Progenitor cell of endocrine pancreas (in vitro differentiated cells): ENCODE results near the gene VSIR. TPM values are rescaled to one million over a fixed set of nuclear protein-coding genes. Genes with fewer than 3 reads are reported as not detected.

Experiments used
- DNase-seq: peaks from one replicate; pipeline ENCODE4 v3.0.0; 2021; ENCODE audit warnings: low spot score; ENCODE audit not compliant: unreplicated experiment
- H3K27ac Mint-ChIP-seq: 2 replicates; pipeline ENCODE4 v1.8.0; 2021; ENCODE audit warnings: mild to moderate bottlenecking, moderate library complexity, mixed read lengths
- H3K27me3 Mint-ChIP-seq: 2 replicates; pipeline ENCODE4 v1.8.0; 2021; ENCODE audit warnings: mixed read lengths
- H3K36me3 Mint-ChIP-seq: 2 replicates; pipeline ENCODE4 v1.8.0; 2022; ENCODE audit warnings: mixed read lengths; ENCODE audit not compliant: insufficient read depth
- H3K4me1 Mint-ChIP-seq: 2 replicates; pipeline ENCODE4 v1.8.0; 2021; ENCODE audit warnings: low read depth, mixed read lengths
- H3K4me3 Mint-ChIP-seq: 2 replicates; pipeline ENCODE4 v1.8.0; 2021; ENCODE audit warnings: low read depth, mild to moderate bottlenecking, moderate library complexity, mixed read lengths
- H3K9me3 Mint-ChIP-seq: 2 replicates; pipeline ENCODE4 v1.8.0; 2021; ENCODE audit warnings: low read depth, mixed read lengths
- total RNA-seq: library from RNA; stranded (reverse); gene quantifications from 2 replicates; pipeline ENCODE4 v1.2.1, GENCODE V29; 2021
- TF ChIP-seq, protein P1 (sequence below): fragments of 200-600 bp; sonication (generic); IDR thresholded peaks from one replicate; pipeline ENCODE4 v1.5.0; 2021; ENCODE audit warnings: antibody characterized with exemption, mild to moderate bottlenecking; ENCODE audit not compliant: unreplicated experiment

VSIR gene
- total RNA-seq, 1 donor from 2014 or later: 2.6 TPM

DNA sequence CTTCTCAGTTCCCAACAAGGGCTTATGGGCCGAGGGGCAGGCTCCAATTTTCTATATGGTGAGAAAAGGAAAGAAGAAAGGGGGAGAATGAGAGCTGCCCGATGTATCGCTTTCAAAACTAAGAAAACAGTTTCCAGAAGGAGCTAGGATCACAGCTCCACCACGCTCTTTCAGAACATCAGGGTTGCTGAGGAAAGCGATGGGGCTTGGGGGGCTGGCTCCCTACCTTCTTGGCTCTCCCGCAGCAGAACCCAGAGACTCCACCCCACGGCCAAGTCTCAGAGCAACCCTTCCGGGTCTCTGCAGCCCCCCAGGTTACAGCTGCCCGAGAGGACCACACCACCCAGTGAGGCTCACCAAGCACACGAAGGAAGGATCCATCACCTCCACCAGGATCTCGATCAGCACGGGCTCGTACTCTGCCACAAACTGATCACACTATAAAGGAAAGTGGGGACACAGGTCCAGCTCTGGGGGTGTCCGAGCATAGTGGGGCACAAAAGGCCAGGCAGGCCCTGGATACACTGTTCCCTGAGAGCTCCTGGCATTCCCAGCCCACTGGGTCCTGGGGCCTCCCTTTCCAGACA lies 45.4 kb upstream of the VSIR start:
- Mint-ChIP-seq H3K27me3 (no peaks in the 10 kb centered on the region), H3K36me3 (peaks cover 20% of the 10 kb centered on the region), H3K4me1 (no peaks in the 10 kb centered on the region), H3K27ac (no peak overlapping the region), H3K4me3 (no peak overlapping the region), H3K9me3 (no peaks in the 10 kb centered on the region)
- TF ChIP-seq, protein P1, sequence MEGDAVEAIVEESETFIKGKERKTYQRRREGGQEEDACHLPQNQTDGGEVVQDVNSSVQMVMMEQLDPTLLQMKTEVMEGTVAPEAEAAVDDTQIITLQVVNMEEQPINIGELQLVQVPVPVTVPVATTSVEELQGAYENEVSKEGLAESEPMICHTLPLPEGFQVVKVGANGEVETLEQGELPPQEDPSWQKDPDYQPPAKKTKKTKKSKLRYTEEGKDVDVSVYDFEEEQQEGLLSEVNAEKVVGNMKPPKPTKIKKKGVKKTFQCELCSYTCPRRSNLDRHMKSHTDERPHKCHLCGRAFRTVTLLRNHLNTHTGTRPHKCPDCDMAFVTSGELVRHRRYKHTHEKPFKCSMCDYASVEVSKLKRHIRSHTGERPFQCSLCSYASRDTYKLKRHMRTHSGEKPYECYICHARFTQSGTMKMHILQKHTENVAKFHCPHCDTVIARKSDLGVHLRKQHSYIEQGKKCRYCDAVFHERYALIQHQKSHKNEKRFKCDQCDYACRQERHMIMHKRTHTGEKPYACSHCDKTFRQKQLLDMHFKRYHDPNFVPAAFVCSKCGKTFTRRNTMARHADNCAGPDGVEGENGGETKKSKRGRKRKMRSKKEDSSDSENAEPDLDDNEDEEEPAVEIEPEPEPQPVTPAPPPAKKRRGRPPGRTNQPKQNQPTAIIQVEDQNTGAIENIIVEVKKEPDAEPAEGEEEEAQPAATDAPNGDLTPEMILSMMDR: no peak
- DNase-seq: no peak

DNA sequence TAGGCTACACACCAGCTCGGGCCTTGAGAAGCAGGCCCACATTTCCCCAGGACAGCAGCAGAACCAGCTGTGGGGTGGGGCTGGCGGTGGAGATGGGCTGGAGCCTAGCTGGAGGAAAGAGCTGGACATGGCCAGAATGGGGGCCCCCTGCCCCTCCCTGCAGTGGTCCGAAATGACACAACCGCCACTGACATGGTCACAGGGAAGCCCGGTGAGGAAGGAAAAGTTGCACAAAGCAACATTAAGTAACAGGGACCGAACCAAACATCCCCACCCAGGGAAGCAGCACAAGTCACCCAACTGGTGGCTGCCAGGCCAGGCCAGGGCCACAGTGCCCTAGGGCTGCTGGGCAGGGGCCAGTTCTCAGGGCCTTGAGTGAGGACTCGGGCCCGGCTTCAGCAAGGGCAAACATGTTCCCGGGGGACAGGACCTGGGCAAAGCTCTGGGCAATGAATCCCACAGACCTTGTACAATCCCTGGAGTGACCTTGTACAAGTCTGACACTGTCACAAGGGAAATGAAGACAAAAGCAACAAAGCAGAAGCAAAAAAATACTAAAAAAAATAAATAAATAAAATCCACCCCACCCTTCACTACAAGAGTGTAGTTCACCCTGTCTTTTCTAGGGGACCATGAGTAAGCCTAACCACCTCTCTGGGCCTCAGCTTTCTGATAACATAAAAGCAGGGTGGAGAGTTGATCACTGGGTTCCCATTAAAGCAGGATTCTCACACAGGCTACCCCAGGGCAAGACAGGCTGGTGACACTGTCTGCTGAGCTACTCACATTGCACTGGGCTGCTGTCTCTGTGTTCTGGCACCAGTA lies 44.7 kb upstream of the VSIR start:
- H3K27ac Mint-ChIP-seq: no peak overlapping the region
- no peaks in the 10 kb centered on the region for H3K9me3 Mint-ChIP-seq
- no peak overlapping the region for H3K4me3 Mint-ChIP-seq
- no peaks in the 10 kb centered on the region for H3K4me1 Mint-ChIP-seq
- H3K27me3 Mint-ChIP-seq: no peaks in the 10 kb centered on the region
- no peak for DNase-seq
- TF ChIP-seq, protein P1: no peak
- H3K36me3 Mint-ChIP-seq: peaks cover 20% of the 10 kb centered on the region

DNA sequence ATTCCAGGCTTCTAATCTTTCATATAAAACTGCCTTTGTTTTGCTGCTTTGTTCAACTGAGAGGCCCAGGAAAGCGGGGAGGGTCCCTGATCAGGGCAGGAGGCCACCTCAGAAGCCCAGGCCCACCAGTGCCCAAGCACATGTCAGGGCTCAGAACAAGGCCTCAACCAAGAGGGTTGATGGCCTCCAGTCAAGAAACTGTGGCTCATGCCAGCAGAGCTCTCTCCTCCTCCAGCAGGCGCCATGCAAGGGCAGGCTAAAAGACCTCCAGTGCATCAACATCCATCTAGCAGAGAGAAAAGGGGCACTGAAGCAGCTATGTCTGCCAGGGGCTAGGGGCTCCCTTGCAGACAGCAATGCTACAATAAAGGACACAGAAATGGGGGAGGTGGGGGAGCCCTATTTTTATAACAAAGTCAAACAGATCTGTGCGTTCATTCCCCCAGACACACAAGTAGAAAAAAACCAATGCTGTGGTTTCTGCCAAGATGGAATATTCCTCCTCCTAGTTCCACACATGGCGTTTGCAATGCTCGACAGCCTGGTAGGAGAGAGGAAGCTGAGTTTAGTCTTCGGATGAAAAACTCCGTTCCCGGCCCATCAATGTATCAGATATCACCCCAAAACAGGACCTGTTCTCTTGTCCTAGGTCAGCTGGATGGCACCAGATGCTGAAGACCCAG lies 43.8 kb upstream of the VSIR start:
- TF ChIP-seq, protein P1: no peak
- Mint-ChIP-seq H3K36me3 (peaks cover 20% of the 10 kb centered on the region), H3K4me1 (no peaks in the 10 kb centered on the region), H3K9me3 (no peaks in the 10 kb centered on the region), H3K27ac (no peak overlapping the region), H3K4me3 (no peak overlapping the region), H3K27me3 (no peaks in the 10 kb centered on the region)
- DNase-seq: no peak

DNA sequence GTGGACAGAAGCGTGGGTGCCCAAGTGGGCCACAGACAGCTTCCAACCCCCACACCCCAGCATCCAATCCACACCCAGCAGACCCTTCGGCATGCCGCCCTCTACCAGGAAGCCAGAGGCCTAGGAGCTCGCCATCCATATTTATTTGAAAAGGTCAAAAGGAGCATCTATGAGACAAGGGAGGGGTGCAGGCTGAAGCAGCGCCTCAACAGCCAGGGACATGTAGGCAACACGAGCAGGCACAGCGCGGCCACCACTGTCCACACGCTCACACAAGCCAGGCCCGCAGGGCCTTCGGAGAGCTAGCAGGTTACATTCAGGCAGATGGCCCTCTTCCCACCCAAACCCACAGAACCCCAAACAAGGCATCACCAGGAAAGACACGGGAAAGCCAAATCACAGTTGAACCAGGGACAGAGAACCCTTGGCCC lies 43.1 kb upstream of the VSIR start:
- H3K4me1 Mint-ChIP-seq: no peaks in the 10 kb centered on the region
- H3K4me3 Mint-ChIP-seq: no peak overlapping the region
- H3K9me3 Mint-ChIP-seq: no peaks in the 10 kb centered on the region
- H3K27me3 Mint-ChIP-seq: no peaks in the 10 kb centered on the region
- H3K36me3 Mint-ChIP-seq: peaks cover 20% of the 10 kb centered on the region
- TF ChIP-seq, protein P1: no peak
- no peak overlapping the region for H3K27ac Mint-ChIP-seq
- DNase-seq: no peak

DNA sequence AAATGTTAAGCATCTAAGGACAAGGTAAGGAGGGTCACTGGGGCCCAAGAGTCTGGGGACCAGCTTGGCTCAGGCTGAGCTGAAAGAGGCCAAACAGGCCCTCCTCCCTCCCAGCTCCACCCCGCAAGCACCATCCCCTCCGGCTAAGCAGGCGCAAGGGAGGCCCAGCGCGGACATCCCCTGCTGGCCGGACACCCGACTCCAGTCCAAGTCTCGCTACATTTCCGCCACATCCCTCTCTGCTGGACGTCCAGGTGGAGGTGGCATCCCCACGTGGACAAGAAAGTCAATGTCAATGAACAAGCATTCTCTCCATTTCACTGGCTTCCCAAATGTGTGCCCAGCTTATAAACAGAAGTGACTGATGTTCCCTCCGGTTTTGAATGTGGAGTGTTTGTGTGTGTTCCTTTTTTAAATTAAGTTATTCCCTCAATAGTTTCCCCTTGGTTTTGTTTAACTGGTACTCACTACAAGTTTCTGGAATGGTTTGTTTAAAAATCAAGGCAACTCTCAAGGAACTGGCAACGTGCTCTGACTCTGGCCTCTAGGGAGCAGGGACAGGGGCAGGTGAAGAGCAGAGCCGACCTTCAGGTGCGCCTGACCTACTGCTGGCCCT lies 42.3 kb upstream of the VSIR start:
- Mint-ChIP-seq H3K9me3 (no peaks in the 10 kb centered on the region), H3K27me3 (no peaks in the 10 kb centered on the region), H3K4me3 (no peak overlapping the region), H3K36me3 (peaks cover 17% of the 10 kb centered on the region), H3K4me1 (no peaks in the 10 kb centered on the region), H3K27ac (no peak overlapping the region)
- TF ChIP-seq, protein P1: no peak
- DNase-seq: no peak
